Retinal pigment epithelial cell (primary cell): Measurements from ENCODE around the gene AGBL1.
A peak's percentile ranks its signal among the peaks of the same experiment; 100 is the strongest.

Experiments used
- DNase-seq: peaks from one replicate; pipeline ENCODE4 v3.0.0-alpha.2; 2010; ENCODE audit warnings: low read depth
- H3K4me3 ChIP-seq: 2 replicates; pipeline ENCODE4 v1.5.1; 2011; ENCODE audit warnings: mild to moderate bottlenecking, low read length, control low read depth, moderate library complexity
- CTCF ChIP-seq: conservative IDR thresholded peaks from 2 replicates; pipeline ENCODE4 v1.5.1; 2011; ENCODE audit warnings: low read depth, low read length, control low read depth, inconsistent platforms

AGBL1 gene

DNA sequence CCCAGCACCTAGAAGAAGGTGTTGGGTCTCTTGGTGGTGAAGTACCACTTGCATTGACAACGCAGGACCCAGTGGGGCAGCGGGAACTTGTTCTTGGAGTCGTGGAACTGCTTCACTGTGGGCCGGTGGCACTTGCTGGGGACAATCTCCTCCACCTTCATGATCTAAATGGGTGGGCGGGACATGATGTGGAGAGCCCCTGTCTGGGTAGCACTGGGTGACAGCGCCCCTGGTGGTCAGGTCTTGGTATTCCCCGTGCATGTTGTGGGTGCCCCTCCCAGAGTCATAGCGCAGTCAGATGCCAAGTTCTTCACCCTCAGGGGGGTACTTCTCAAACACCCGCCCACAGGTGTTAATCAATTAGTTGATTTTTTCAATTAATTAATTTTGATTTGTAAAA, 60.2 kb downstream of the AGBL1 start:
- H3K4me3 ChIP-seq, result no peak overlapping the region
- peak; percentile 16 for TF ChIP-seq CTCF
- no peak for DNase-seq

DNA sequence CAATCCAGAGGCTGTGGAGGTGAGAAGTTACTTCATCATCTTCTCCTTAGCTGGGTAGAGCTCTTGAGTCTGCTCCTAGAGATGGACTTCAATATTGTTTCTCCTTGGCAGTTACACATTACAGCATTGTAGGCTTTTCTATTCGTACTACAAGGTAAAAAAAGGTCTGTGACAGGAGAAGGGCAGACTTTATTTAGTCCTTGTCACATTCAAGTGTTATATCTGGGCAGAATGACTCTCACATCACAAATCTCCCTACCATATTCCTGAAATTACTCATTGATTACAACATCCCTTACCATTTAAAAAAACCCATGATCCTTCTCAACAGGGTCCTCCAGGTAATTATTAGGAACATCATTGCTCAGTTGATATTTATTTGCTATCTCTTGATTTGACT, 75.0 kb downstream of the AGBL1 start:
- TF ChIP-seq CTCF, result no peak

DNA sequence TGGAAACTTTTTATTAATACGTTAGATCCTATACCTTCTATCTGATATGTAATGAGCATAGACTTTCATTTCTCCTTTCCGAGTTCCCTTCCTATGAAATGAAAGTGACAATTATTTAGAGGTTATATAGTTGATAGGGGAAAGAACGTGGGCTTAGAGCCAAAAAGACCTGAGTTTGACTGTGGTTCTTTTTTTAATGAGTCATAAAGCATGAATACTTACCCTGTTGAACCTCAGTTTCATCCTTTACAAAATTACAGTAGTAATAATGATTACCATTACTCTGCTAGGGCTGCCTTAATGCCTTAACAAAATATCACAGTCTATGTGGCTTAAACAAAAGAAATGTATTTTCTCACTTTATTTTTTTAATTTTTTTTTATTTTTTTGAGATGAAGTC, 75.9 kb downstream of the AGBL1 start:
- H3K4me3 ChIP-seq, result no peak overlapping the region
- DNase-seq, result no peak
- no peak for TF ChIP-seq CTCF

More for the DNA sequence above, 75.0 kb downstream of the AGBL1 start:
- DNase-seq, result no peak
- H3K4me3 ChIP-seq, result no peak overlapping the region

DNA sequence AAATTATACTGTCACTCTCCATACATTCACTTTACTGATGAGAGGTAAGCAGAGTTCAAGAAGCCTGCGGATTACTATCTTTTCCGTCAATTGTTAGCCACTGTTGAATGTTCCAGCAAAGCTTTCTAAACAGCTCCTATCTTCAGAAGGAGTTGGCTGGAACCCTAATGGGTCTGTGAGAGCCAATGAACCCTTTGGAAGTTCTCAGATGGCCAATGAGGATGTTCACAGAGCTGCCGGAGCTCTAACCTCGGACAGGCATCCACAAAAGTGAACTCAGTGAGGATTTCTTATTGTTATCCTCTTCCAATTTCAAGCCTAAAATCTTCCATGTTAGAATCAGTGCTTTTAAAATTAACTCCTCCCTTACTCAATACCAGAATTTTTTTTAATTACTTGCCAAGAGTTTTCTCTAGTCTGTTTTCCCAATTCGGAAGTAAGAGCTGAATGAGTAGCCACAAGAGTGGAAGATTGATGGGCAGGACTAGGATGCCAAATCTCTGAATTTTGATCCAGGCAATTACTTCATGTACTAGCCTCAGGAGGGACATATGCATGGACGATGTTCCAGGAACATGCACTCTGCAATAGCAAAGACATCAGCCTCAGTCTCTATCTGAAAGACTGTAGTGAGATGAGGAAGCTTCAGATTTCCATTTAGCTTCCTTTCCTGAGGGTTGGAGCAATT, 78.1 kb downstream of the AGBL1 start:
- no peak for DNase-seq
- TF ChIP-seq CTCF, result no peak
- H3K4me3 ChIP-seq, result no peak overlapping the region

GRCh38 chr15:86159468-86159867, 79.8 kb downstream of the AGBL1 start:
- TF ChIP-seq CTCF, result no peak
- no peak overlapping the region for H3K4me3 ChIP-seq
- no peak for DNase-seq

- no peak for TF ChIP-seq CTCF
- no peak overlapping the region for H3K4me3 ChIP-seq
- DNase-seq, result no peak
Observed at GRCh38 chr15:86161250-86161649, 81.6 kb downstream of the AGBL1 start.

GRCh38 chr15:86162172-86162591, 82.5 kb downstream of the AGBL1 start:
- no peak for DNase-seq
- no peak overlapping the region for H3K4me3 ChIP-seq
- no peak for TF ChIP-seq CTCF
